Stomach smooth muscle (tissue), 2 donors: ENCODE data around the gene PTN.

Experiments used
- H3K27ac ChIP-seq: one replicate; pipeline ENCODE4 v1.7.0; 2013; ENCODE audit warnings: mild to moderate bottlenecking, low read length, inconsistent platforms
- H3K27me3 ChIP-seq, 2 donors: one replicate each; pipeline ENCODE4 v1.7.0; 2013; ENCODE audit warnings: low read length in 2 of 2; ENCODE audit not compliant: insufficient read depth in 2 of 2, control insufficient read depth in 1 of 2
- H3K36me3 ChIP-seq, 2 donors: one replicate each; pipeline ENCODE4 v1.7.0; 2013; ENCODE audit warnings: low read length in 2 of 2; ENCODE audit not compliant: control insufficient read depth in 2 of 2, insufficient read depth in 2 of 2
- H3K4me1 ChIP-seq: one replicate; pipeline ENCODE4 v1.7.0; 2013; ENCODE audit warnings: low read length; ENCODE audit not compliant: control insufficient read depth, insufficient read depth
- H3K4me3 ChIP-seq, 2 donors: one replicate each; pipeline ENCODE4 v1.7.0; 2013; ENCODE audit warnings: low read length in 2 of 2
- H3K9ac ChIP-seq, 2 donors: one replicate each; pipeline ENCODE4 v1.7.0; 2013; ENCODE audit warnings: low read length in 2 of 2, mild to moderate bottlenecking in 1 of 2
- H3K9me3 ChIP-seq, 2 donors: one replicate each; pipeline ENCODE4 v1.7.0; 2013; ENCODE audit warnings: low read length in 2 of 2; ENCODE audit not compliant: control insufficient read depth in 2 of 2
- donor health status: healthy.
- donor health status: Pancreatic carcinoma.

PTN gene

DNA sequence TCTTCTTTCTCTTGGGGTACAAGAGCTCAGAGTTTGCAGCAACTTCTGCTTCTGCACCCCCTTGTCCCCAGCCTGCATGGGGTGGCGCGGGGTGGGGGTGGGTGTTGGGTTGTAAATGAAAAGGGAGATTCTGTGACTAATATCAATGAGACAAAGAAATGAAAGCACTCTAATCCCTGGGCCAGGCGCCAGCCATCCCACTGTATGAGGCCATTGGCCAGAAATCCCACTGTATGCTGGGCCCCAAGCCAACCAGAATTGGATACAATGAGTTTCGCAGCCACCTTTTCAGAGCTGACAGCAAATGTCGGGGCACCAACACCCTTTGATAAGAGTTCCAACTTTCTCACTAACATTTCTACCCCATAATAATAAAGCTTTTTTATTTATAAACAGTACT, 10.9 kb upstream of the PTN start:
- H3K9me3 ChIP-seq, result no peaks in the 10 kb centered on the region
- H3K27ac ChIP-seq, result no peak overlapping the region
- no peaks in the 10 kb centered on the region for H3K27me3 ChIP-seq
- H3K9ac ChIP-seq, result no peak overlapping the region
- H3K4me1 ChIP-seq, result no peaks in the 10 kb centered on the region
- H3K4me3 ChIP-seq, result no peak overlapping the region
- no peaks in the 10 kb centered on the region for H3K36me3 ChIP-seq

GRCh38 chr7:137351941-137352340, 8.4 kb upstream of the PTN start:
- no peaks in the 10 kb centered on the region for H3K36me3 ChIP-seq
- H3K27me3 ChIP-seq, result no peaks in the 10 kb centered on the region
- H3K27ac ChIP-seq, result peak overlapping the region; percentile 32
- H3K4me1 ChIP-seq, result no peaks in the 10 kb centered on the region
- no peaks in the 10 kb centered on the region for H3K9me3 ChIP-seq
- H3K9ac ChIP-seq, result no peak overlapping the region
- H3K4me3 ChIP-seq, result no peak overlapping the region

GRCh38 chr7:137345799-137346449, 2.4 kb upstream of the PTN start:
- no peaks in the 10 kb centered on the region for H3K27me3 ChIP-seq
- H3K4me1 ChIP-seq, result peaks cover 11% of the 10 kb centered on the region
- H3K9ac ChIP-seq, result no peak overlapping the region
- H3K4me3 ChIP-seq, result no peak overlapping the region
- no peaks in the 10 kb centered on the region for H3K9me3 ChIP-seq
- no peaks in the 10 kb centered on the region for H3K36me3 ChIP-seq
- no peak overlapping the region for H3K27ac ChIP-seq

DNA sequence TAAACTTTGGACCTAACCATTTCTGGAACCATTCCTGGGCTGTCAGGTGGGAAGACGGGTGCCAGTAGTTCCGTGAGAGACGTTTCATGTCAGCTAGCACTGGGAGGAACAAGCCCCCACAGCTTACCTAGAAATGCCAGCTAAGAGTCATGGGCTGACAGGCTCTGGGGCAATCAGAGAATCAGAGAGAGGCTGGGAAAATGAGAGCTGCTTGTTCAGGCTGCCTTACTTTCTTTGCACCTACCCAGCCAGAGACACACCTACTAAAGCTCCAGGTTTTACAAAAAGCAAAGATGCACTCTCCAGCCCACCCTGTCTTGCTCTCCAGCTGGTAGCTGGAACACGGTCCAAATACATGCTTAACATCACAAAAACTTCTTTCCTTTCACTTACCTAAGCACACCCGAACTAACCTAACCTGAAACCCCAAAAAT, 688 bp downstream of the PTN start:
- peak overlapping the region; percentile 56 to 73 for H3K9ac ChIP-seq
- H3K4me1 ChIP-seq, result peaks cover 11% of the 10 kb centered on the region
- no peaks in the 10 kb centered on the region for H3K27me3 ChIP-seq
- peak overlapping the region; percentile 11 for H3K27ac ChIP-seq
- no peaks in the 10 kb centered on the region for H3K36me3 ChIP-seq
- H3K4me3 ChIP-seq, result peak overlapping the region; percentile 92 to 96
- no peaks in the 10 kb centered on the region for H3K9me3 ChIP-seq

DNA sequence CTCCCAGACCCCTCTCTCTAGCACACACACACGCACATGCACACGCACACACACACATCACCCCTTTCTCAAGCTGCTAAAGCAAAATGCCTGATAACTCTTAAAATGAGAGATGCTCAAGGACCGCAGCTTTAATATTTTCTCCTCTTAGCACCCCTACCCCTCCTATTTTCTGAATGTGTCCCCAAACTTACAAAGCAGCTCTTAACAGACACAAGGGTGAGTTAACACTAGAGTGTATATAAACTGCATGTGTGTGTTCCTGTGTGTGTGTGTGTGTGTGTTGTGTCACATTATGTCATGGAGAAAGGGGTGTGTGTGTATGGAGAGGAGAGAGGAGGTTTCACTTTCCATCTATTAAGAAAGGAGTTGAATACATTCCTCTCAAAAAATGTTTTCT, 1.3 kb downstream of the PTN start:
- no peaks in the 10 kb centered on the region for H3K9me3 ChIP-seq
- H3K27ac ChIP-seq, result no peak overlapping the region
- peak overlapping the region in 1 of 2 donors; percentile 37 for H3K9ac ChIP-seq
- peak overlapping the region; percentile 57 to 92 for H3K4me3 ChIP-seq
- H3K36me3 ChIP-seq, result no peaks in the 10 kb centered on the region
- H3K27me3 ChIP-seq, result no peaks in the 10 kb centered on the region
- H3K4me1 ChIP-seq, result peaks cover 11% of the 10 kb centered on the region

DNA sequence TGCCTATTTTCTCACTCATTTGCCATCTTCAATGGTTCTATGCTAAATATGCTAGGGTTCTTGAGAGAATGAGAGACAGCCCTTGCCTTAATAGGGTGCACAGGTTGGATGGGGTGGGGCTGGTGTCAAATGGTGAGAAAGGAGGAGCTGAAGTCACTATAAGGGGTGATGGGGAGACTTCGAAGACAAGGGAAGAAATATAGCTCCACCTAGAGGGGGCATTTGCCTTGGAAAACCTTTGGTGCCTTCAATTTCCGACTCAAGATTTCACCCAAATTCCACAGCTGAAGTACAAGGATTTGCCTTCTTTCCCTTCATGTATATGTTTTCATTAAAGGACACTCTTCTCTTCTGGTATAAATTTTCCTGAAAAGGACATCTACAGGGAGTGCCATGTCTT, 5.6 kb downstream of the PTN start:
- H3K27me3 ChIP-seq, result no peaks in the 10 kb centered on the region
- peaks cover 3% of the 10 kb centered on the region for H3K4me1 ChIP-seq
- no peak overlapping the region for H3K9ac ChIP-seq
- no peaks in the 10 kb centered on the region for H3K36me3 ChIP-seq
- H3K4me3 ChIP-seq, result no peak overlapping the region
- H3K9me3 ChIP-seq, result no peaks in the 10 kb centered on the region
- no peak overlapping the region for H3K27ac ChIP-seq

- no peaks in the 10 kb centered on the region for H3K27me3 ChIP-seq
- no peaks in the 10 kb centered on the region for H3K4me1 ChIP-seq
- no peaks in the 10 kb centered on the region for H3K36me3 ChIP-seq
- H3K9me3 ChIP-seq, result no peaks in the 10 kb centered on the region
- no peak overlapping the region for H3K4me3 ChIP-seq
- H3K9ac ChIP-seq, result no peak overlapping the region
- no peak overlapping the region for H3K27ac ChIP-seq
These were observed 7.7 kb downstream of the PTN start for GRCh38 chr7:137335814-137336213.

DNA sequence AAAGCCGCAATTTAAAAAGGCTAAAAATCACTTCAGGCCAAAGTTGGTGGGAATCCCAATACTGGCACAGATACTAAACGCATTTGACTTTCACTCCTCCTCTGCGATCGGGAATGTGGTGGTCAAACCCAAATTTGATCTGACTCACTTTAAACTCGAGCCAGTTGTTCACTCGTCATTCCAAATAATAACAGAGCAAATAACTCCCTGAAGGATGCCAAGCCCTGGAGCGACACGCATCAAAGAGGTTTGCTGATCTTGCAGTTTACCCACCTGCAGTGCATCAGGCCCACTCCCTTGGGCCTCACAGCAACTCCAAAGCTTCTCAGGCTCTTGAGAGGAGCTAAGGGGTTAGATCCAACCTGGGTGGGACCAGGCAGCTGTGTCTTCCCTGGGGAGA, 12.2 kb downstream of the PTN start:
- Histone ChIP-seq H3K27me3 (no peaks in the 10 kb centered on the region), H3K9ac (no peak overlapping the region), H3K9me3 (no peaks in the 10 kb centered on the region), H3K4me3 (no peak overlapping the region), H3K36me3 (no peaks in the 10 kb centered on the region), H3K4me1 (no peaks in the 10 kb centered on the region), H3K27ac (no peak overlapping the region)

DNA sequence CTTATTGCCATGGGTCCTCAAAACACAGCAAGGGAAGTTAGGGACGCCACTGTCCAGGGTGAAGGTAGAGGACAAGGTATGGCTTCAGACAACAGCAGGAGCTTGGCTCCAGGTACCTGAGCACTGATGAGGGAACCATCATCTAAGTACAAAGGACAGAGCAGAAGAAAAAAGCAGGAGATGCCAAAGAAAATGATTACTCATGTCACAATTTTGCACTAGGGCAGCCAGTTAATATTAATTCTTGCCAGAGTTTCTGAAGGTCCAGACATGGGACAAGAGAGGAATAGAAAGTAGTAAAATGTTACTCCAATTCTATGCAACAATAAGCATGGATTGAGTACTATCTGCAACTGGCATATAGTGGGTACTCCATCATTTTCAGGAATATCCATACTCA, 14.1 kb downstream of the PTN start:
- H3K9me3 ChIP-seq, result no peaks in the 10 kb centered on the region
- no peak overlapping the region for H3K9ac ChIP-seq
- no peaks in the 10 kb centered on the region for H3K4me1 ChIP-seq
- H3K36me3 ChIP-seq, result no peaks in the 10 kb centered on the region
- no peak overlapping the region for H3K27ac ChIP-seq
- no peaks in the 10 kb centered on the region for H3K27me3 ChIP-seq
- H3K4me3 ChIP-seq, result no peak overlapping the region

GRCh38 chr7:137328373-137329120, 15.0 kb downstream of the PTN start:
- no peaks in the 10 kb centered on the region for H3K4me1 ChIP-seq
- H3K4me3 ChIP-seq, result no peak overlapping the region
- H3K36me3 ChIP-seq, result no peaks in the 10 kb centered on the region
- no peak overlapping the region for H3K27ac ChIP-seq
- H3K9me3 ChIP-seq, result no peaks in the 10 kb centered on the region
- H3K27me3 ChIP-seq, result no peaks in the 10 kb centered on the region
- no peak overlapping the region for H3K9ac ChIP-seq

- no peak overlapping the region for H3K4me3 ChIP-seq
- H3K27ac ChIP-seq, result no peak overlapping the region
- no peaks in the 10 kb centered on the region for H3K4me1 ChIP-seq
- no peaks in the 10 kb centered on the region for H3K27me3 ChIP-seq
- H3K9ac ChIP-seq, result no peak overlapping the region
- H3K36me3 ChIP-seq, result no peaks in the 10 kb centered on the region
- H3K9me3 ChIP-seq, result peaks cover 0 to 2% of the 10 kb centered on the region in 2 donors
These were observed 17.6 kb downstream of the PTN start for GRCh38 chr7:137325927-137326326.
